NB4 (cell line): ENCODE measurements around the gene SLC35A3.

ENCODE experiments used
- DNase-seq: peaks from one replicate; pipeline ENCODE4 v3.0.0; 2010; ENCODE audit warnings: low read depth
- H3K4me3 ChIP-seq: one replicate; pipeline ENCODE4 v1.5.1; 2011; ENCODE audit warnings: mild to moderate bottlenecking, low read depth, low read length, moderate library complexity
- CTCF ChIP-seq: IDR thresholded peaks from one replicate; pipeline ENCODE4 v1.5.1; 2012; ENCODE audit warnings: low read depth, low read length
- MAX ChIP-seq: IDR thresholded peaks from 2 replicates; pipeline ENCODE4 v1.6.1; 2011; ENCODE audit warnings: low read depth, low read length
- MYC ChIP-seq: IDR thresholded peaks from 2 replicates; pipeline ENCODE4 v1.6.1; 2011; ENCODE audit warnings: low read depth, low read length
- POLR2A ChIP-seq: IDR thresholded peaks from 2 replicates; pipeline ENCODE4 v1.6.1; 2011; ENCODE audit warnings: mild to moderate bottlenecking; ENCODE audit not compliant: insufficient read length; ENCODE audit errors: extremely low read depth

The SLC35A3 gene

GRCh38 chr1:99943223-99943794 lies 26.5 kb upstream of the SLC35A3 start:
- peak; percentile 3 for DNase-seq
- no peak for TF ChIP-seq CTCF
- no peak for TF ChIP-seq MAX
- no peak for TF ChIP-seq POLR2A
- TF ChIP-seq MYC = no peak
- no peak overlapping the region for H3K4me3 ChIP-seq

GRCh38 chr1:99944192-99944591 lies 25.6 kb upstream of the SLC35A3 start:
- H3K4me3 ChIP-seq = no peak overlapping the region
- TF ChIP-seq CTCF (no peak), POLR2A (no peak), MAX (no peak), MYC (no peak)
- DNase-seq = no peak

- TF ChIP-seq CTCF (no peak), MYC (no peak), MAX (no peak), POLR2A (no peak)
Measured at GRCh38 chr1:99945174-99945573, 24.6 kb upstream of the SLC35A3 start.

GRCh38 chr1:99950486-99950885 lies 19.3 kb upstream of the SLC35A3 start:
- no peak for DNase-seq
- TF ChIP-seq CTCF (no peak), POLR2A (no peak), MAX (no peak), MYC (no peak)
- H3K4me3 ChIP-seq = no peak overlapping the region

More at GRCh38 chr1:99945174-99945573, 24.6 kb upstream of the SLC35A3 start:
- no peak overlapping the region for H3K4me3 ChIP-seq
- DNase-seq = no peak

- H3K4me3 ChIP-seq = no peak overlapping the region
- TF ChIP-seq CTCF (no peak), MAX (no peak), POLR2A (no peak), MYC (no peak)
- no peak for DNase-seq
Measured at GRCh38 chr1:99952522-99952921, 17.3 kb upstream of the SLC35A3 start.

GRCh38 chr1:99955375-99955774 lies 14.4 kb upstream of the SLC35A3 start:
- H3K4me3 ChIP-seq = no peak overlapping the region
- TF ChIP-seq CTCF = no peak
- TF ChIP-seq POLR2A = no peak
- TF ChIP-seq MAX = no peak
- no peak for TF ChIP-seq MYC
- no peak for DNase-seq
